IMR-90 (cell line): ENCODE data around the gene SLC29A3. TPM values are rescaled to one million over a fixed set of nuclear protein-coding genes. Genes with fewer than 3 reads are reported as not detected.

ENCODE experiments used
- ATAC-seq: fragments of 200-7000 bp; cut with Tn5 transposase; 2 replicates; pipeline ENCODE4 v1.9.1; 2020; ENCODE audit warnings: low read depth, mild to moderate bottlenecking, moderate library complexity
- BruUV-seq: library from RNA; stranded (reverse); fragments of 400-500 nt; replicated peaks from 2 replicates; lab custom pipeline; 2021; lab: Mats Ljungman, UMichigan
- CTCF ChIA-PET: fragments of 300-600 bp; formaldehyde crosslinking; extraction: SDS; loops from one replicate; lab custom pipeline; 2021; ENCODE audit warnings: antibody characterized with exemption; lab: Yijun Ruan, JAX
- POLR2A ChIA-PET: fragments of 300-600 bp; sonication (Branson Sonifier 250); formaldehyde crosslinking; loops from one replicate; lab custom pipeline; 2022; ENCODE audit warnings: antibody characterized with exemption; ENCODE audit not compliant: unreplicated experiment; lab: Charles Lee
- DNase-seq: peaks from one replicate; pipeline ENCODE4 v3.0.0; 2013
- H2AFZ ChIP-seq: replicated peaks from 2 replicates; pipeline ENCODE3; 2013; ENCODE audit warnings: low read length, mild to moderate bottlenecking; ENCODE audit not compliant: poor library complexity
- H2AK5ac ChIP-seq: 2 replicates; pipeline ENCODE4 v1.6.1; 2013; ENCODE audit warnings: low read depth, low read length, inconsistent platforms
- H2AK9ac ChIP-seq: replicated peaks from 2 replicates; pipeline ENCODE3; 2013; ENCODE audit warnings: mild to moderate bottlenecking, low read depth, low read length, moderate library complexity; ENCODE audit not compliant: poor library complexity
- H2BK120ac ChIP-seq: 2 replicates; pipeline ENCODE4 v1.6.1; 2013; ENCODE audit warnings: low read depth, low read length, inconsistent platforms
- H2BK15ac ChIP-seq: 3 replicates; pipeline ENCODE4 v1.6.1; 2013; ENCODE audit warnings: low read depth, low read length, inconsistent platforms
- H2BK20ac ChIP-seq: 2 replicates; pipeline ENCODE4 v1.6.1; 2013; ENCODE audit warnings: low read depth, mild to moderate bottlenecking, inconsistent platforms, low read length, moderate library complexity
- H2BK5ac ChIP-seq: 2 replicates; pipeline ENCODE4 v1.6.1; 2013; ENCODE audit warnings: mild to moderate bottlenecking, low read depth, low read length, inconsistent platforms; ENCODE audit not compliant: poor library complexity, severe bottlenecking
- H3K14ac ChIP-seq: replicated peaks from 2 replicates; pipeline ENCODE4 v1.6.1; 2013; ENCODE audit warnings: low read depth, low read length, inconsistent platforms
- H3K18ac ChIP-seq: 2 replicates; pipeline ENCODE4 v1.6.1; 2013; ENCODE audit warnings: low read depth, low read length, control low read depth
- H3K23ac ChIP-seq: 2 replicates; pipeline ENCODE4 v1.6.1; 2013; ENCODE audit warnings: low read depth, low read length, inconsistent platforms
- H3K27ac ChIP-seq: 2 replicates; pipeline ENCODE4 v1.5.1; 2013; ENCODE audit warnings: mild to moderate bottlenecking, control low read depth, low read length; ENCODE audit not compliant: insufficient read depth
- H3K27me3 ChIP-seq: 2 replicates; pipeline ENCODE4 v1.6.1; 2013; ENCODE audit warnings: low read length; ENCODE audit not compliant: control insufficient read depth, insufficient read depth
- H3K36me3 ChIP-seq: 2 replicates; pipeline ENCODE4 v1.6.1; 2013; ENCODE audit warnings: low read length, mixed read lengths; ENCODE audit not compliant: control insufficient read depth, insufficient read depth
- H3K4ac ChIP-seq: 2 replicates; pipeline ENCODE4 v1.6.1; 2013; ENCODE audit warnings: low read depth, low read length, inconsistent platforms
- H3K4me1 ChIP-seq: 2 replicates; pipeline ENCODE4 v1.6.1; 2013; ENCODE audit warnings: low read length, mixed read lengths; ENCODE audit not compliant: control insufficient read depth, insufficient read depth
- H3K4me2 ChIP-seq: 2 replicates; pipeline ENCODE4 v1.6.1; 2013; ENCODE audit warnings: low read depth, mild to moderate bottlenecking, control low read depth, low read length, moderate library complexity
- H3K4me3 ChIP-seq: 2 replicates; pipeline ENCODE4 v1.5.1; 2013; ENCODE audit warnings: low read depth, mild to moderate bottlenecking, control low read depth, low read length, moderate library complexity; ENCODE audit not compliant: insufficient read depth
- H3K56ac ChIP-seq: 2 replicates; pipeline ENCODE4 v1.6.1; 2013; ENCODE audit warnings: low read length, inconsistent platforms; ENCODE audit not compliant: insufficient read depth; ENCODE audit errors: extremely low read depth
- H3K79me1 ChIP-seq, 2 experiments: 2 replicates each; pipeline ENCODE4 v1.6.1; 2013; ENCODE audit warnings: low read length in 2 of 2, inconsistent platforms in 1 of 2, low read depth in 1 of 2
- H3K9ac ChIP-seq: 2 replicates; pipeline ENCODE4 v1.6.1; 2013; ENCODE audit warnings: low read depth, low read length, control low read depth
- H3K9me1 ChIP-seq: 2 replicates; pipeline ENCODE4 v1.6.1; 2013; ENCODE audit warnings: low read length, inconsistent platforms; ENCODE audit not compliant: insufficient read depth
- H3K9me3 ChIP-seq: 2 replicates; pipeline ENCODE4 v1.6.1; 2013; ENCODE audit warnings: low read length; ENCODE audit not compliant: control insufficient read depth, insufficient read depth
- H4K20me1 ChIP-seq: 2 replicates; pipeline ENCODE4 v1.6.1; 2013; ENCODE audit warnings: low read length, inconsistent platforms; ENCODE audit not compliant: insufficient read depth
- H4K5ac ChIP-seq: 2 replicates; pipeline ENCODE4 v1.6.1; 2013; ENCODE audit warnings: mild to moderate bottlenecking, low read depth, low read length, control low read depth
- H4K8ac ChIP-seq, 2 experiments: 2 replicates each; pipeline ENCODE4 v1.6.1; 2013; ENCODE audit warnings: low read depth in 2 of 2, low read length in 2 of 2, control low read depth in 1 of 2, inconsistent platforms in 1 of 2
- H4K91ac ChIP-seq: 2 replicates; pipeline ENCODE4 v1.6.1; 2013; ENCODE audit warnings: low read depth, low read length, inconsistent platforms; ENCODE audit not compliant: insufficient read depth
- BHLHE40 ChIP-seq: fragments of 150-350 bp; IDR thresholded peaks from 2 replicates; pipeline ENCODE4 v1.6.1; 2016; ENCODE audit warnings: mild to moderate bottlenecking, low read depth, low read length
- CHD1 ChIP-seq: IDR thresholded peaks from 2 replicates; pipeline ENCODE4 v1.6.1; 2012; ENCODE audit warnings: low read depth, low read length, improper control_type of control experiment
- FOS ChIP-seq: fragments of 150-350 bp; IDR thresholded peaks from 2 replicates; pipeline ENCODE4 v1.6.1; 2016; ENCODE audit warnings: low read depth, low read length
- MAFK ChIP-seq: IDR thresholded peaks from 2 replicates; pipeline ENCODE4 v1.6.1; 2012; ENCODE audit warnings: low read depth, low read length, improper control_type of control experiment
- MXI1 ChIP-seq: IDR thresholded peaks from 2 replicates; pipeline ENCODE4 v1.6.1; 2012; ENCODE audit warnings: low read depth, mild to moderate bottlenecking, low read length, moderate library complexity, borderline replicate concordance
- NFE2L2 ChIP-seq: fragments of 150-350 bp; IDR thresholded peaks from 2 replicates; pipeline ENCODE4 v1.6.1; 2016; ENCODE audit warnings: low read depth, mild to moderate bottlenecking, low read length
- RAD21 ChIP-seq: IDR thresholded peaks from 2 replicates; pipeline ENCODE4 v1.6.1; 2012; ENCODE audit warnings: low read length, improper control_type of control experiment
- RFX5 ChIP-seq: IDR thresholded peaks from 2 replicates; pipeline ENCODE4 v1.8.0; 2012; ENCODE audit warnings: low read depth, mild to moderate bottlenecking, low read length, moderate library complexity
- WGBS, 2 experiments: methylation state at CpG; one replicate each; pipeline versions ENCODE4 v1.1.5 to v1.1.7; 2013; ENCODE audit warnings: missing lambda C conversion rate in 2 of 2; ENCODE audit not compliant: insufficient read length in 1 of 2; ENCODE audit errors: extremely low coverage in 2 of 2; 5-methylcytosine and 5-hydroxymethylcytosine counted together
- dilution Hi-C: fragments of 300-500 bp; cut with HindIII; formaldehyde crosslinking; loops from one replicate; pipeline ENCODE4 v1.14.3; 2018; ENCODE audit warnings: low sequenced_read_pairs; ENCODE audit not compliant: unreplicated experiment
- in situ Hi-C: fragments of 300-500 bp; cut with MboI; formaldehyde crosslinking; loops from 3 replicates; pipeline ENCODE4 v1.14.3; 2019; ENCODE audit warnings: low sequenced_read_pairs, inconsistent platforms, mixed read lengths
- intact Hi-C: fragments of 100-400 bp; cut with micrococcal nuclease; formaldehyde crosslinking; loops from 2 replicates; pipeline ENCODE4 v1.10.0; 2022
- polyA plus RNA-seq, 3 experiments: library from polyadenylated mRNA; depleted of rRNA; stranded (reverse); fragments of >200 nt; gene quantifications; 2 replicates each; pipeline ENCODE4 v1.2.3, GENCODE V29; 2012; ENCODE audit warnings: low replicate concordance in 1 of 3
- total RNA-seq: library from RNA; depleted of rRNA; stranded (reverse); fragments of >200 nt; gene quantifications from 2 replicates; pipeline ENCODE4 v1.2.3, GENCODE V29; 2012
- TF ChIP-seq, protein P1 (sequence below): fragments of 150-350 bp; IDR thresholded peaks from 2 replicates; pipeline ENCODE4 v1.6.1; 2017; ENCODE audit warnings: mild to moderate bottlenecking, antibody characterized with exemption, low read length, low read depth

SLC29A3 gene
- total and polyA plus RNA-seq, 2 of the 4 experiments (the other 2 are of a cell fraction), result 0.72 to 3.0 TPM

GRCh38 chr10:71309919-71310318 is 9.1 kb upstream of the SLC29A3 start:
- ChIA-PET POLR2A (no interaction called here), CTCF (interaction anchor here (0.6 kb wide), 1 partner anchor 25 kb away, joined by 3 read pairs; no protein-coding TSS in a partner anchor)
- Histone ChIP-seq H3K9me3 (no peaks in the 10 kb centered on the region), H3K27ac (no peak overlapping the region), H3K18ac (no peak overlapping the region), H2BK5ac (no peak overlapping the region), H3K79me1 (no peaks in the 10 kb centered on the region), H2BK120ac (no peak overlapping the region), H2AK5ac (no peak overlapping the region), H3K9ac (no peak overlapping the region), H2AFZ (no peak overlapping the region), H3K4ac (no peak overlapping the region), H3K9me1 (no peaks in the 10 kb centered on the region), H3K23ac (no peak overlapping the region), H3K36me3 (no peaks in the 10 kb centered on the region), H3K4me3 (no peak overlapping the region), H3K4me1 (peaks cover 4% of the 10 kb centered on the region; the same call in 1 of the 2 replicates), H4K91ac (no peak overlapping the region), H4K5ac (no peak overlapping the region), H2BK15ac (no peak overlapping the region), H3K27me3 (peaks cover 13% of the 10 kb centered on the region), H3K4me2 (no peak overlapping the region), H3K14ac (no peak overlapping the region), H2BK20ac (no peak overlapping the region), H2AK9ac (no peak overlapping the region), H4K8ac (no peak overlapping the region), H4K20me1 (no peaks in the 10 kb centered on the region), H3K56ac (no peak overlapping the region)
- no peak for TF ChIP-seq MXI1
- TF ChIP-seq, protein P1, sequence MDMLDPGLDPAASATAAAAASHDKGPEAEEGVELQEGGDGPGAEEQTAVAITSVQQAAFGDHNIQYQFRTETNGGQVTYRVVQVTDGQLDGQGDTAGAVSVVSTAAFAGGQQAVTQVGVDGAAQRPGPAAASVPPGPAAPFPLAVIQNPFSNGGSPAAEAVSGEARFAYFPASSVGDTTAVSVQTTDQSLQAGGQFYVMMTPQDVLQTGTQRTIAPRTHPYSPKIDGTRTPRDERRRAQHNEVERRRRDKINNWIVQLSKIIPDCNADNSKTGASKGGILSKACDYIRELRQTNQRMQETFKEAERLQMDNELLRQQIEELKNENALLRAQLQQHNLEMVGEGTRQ, result no peak
- no peak for TF ChIP-seq RFX5
- no peak for TF ChIP-seq MAFK
- no peak for TF ChIP-seq RAD21
- TF ChIP-seq CHD1, result no peak
- no peak for TF ChIP-seq NFE2L2
- TF ChIP-seq BHLHE40, result no peak
- no peak for TF ChIP-seq FOS
- dilution Hi-C loops, result no loop called here
- WGBS, 2 experiments, result no CpG with 5 or more reads among the region's 3 CpGs
- BruUV-seq, result no TSS peak
- intact Hi-C loops, result loop anchor here (10.0 kb wide), 1 partner anchor 735 kb away; no protein-coding TSS in a partner anchor
- DNase-seq, result no peak
- no peak for ATAC-seq
- in situ Hi-C loops, result loop anchor here (5.0 to 10.0 kb wide), 3 partner anchors 262 to 505 kb away; no protein-coding TSS in a partner anchor
